NCI-H128 (cell line): ENCODE measurements around the gene INPP5A.

Experiments
- DNase-seq: peaks from one replicate; lab custom pipeline; 2025; ENCODE audit not compliant: unreplicated experiment; lab: John Stamatoyannopoulos, UW

Gene INPP5A

GRCh38 chr10:132714096-132714985, 176.8 kb downstream of the INPP5A start:
- DNase-seq: no peak

GRCh38 chr10:132714986-132715775, 177.6 kb downstream of the INPP5A start:
- no peak for DNase-seq

GRCh38 chr10:132715776-132716680, 178.4 kb downstream of the INPP5A start:
- no peak for DNase-seq

GRCh38 chr10:132716691-132717490, 179.3 kb downstream of the INPP5A start:
- DNase-seq: no peak

- DNase-seq: no peak
Observed at GRCh38 chr10:132721725-132722124, 184.1 kb downstream of the INPP5A start.

GRCh38 chr10:132722394-132723329, 185.1 kb downstream of the INPP5A start:
- peak; percentile 15 for DNase-seq

- DNase-seq: no peak
Observed at GRCh38 chr10:132723330-132723970, 185.9 kb downstream of the INPP5A start.

- no peak for DNase-seq
Observed at GRCh38 chr10:132724446-132724845, 186.9 kb downstream of the INPP5A start.

- no peak for DNase-seq
Observed at GRCh38 chr10:132725202-132725601, 187.6 kb downstream of the INPP5A start.

- no peak for DNase-seq
Observed at GRCh38 chr10:132726194-132726593, 188.6 kb downstream of the INPP5A start.

GRCh38 chr10:132726951-132727350, 189.4 kb downstream of the INPP5A start:
- DNase-seq: no peak

GRCh38 chr10:132727411-132727810, 189.8 kb downstream of the INPP5A start:
- no peak for DNase-seq

GRCh38 chr10:132728321-132728720, 190.7 kb downstream of the INPP5A start:
- DNase-seq: no peak

GRCh38 chr10:132728741-132729140, 191.2 kb downstream of the INPP5A start:
- no peak for DNase-seq

GRCh38 chr10:132729810-132730572, 192.4 kb downstream of the INPP5A start:
- no peak for DNase-seq

GRCh38 chr10:132730573-132730953, 193.0 kb downstream of the INPP5A start:
- no peak for DNase-seq

GRCh38 chr10:132732518-132732917, 194.9 kb downstream of the INPP5A start:
- DNase-seq: no peak

- DNase-seq: no peak
Observed at GRCh38 chr10:132733926-132734325, 196.3 kb downstream of the INPP5A start.
